ENCODE measurements around the gene DBNL.
A peak's percentile ranks its signal among the peaks of the same experiment; 100 is the strongest.

The DBNL gene

GRCh38 chr7:44062180-44062902 is 17.8 kb downstream of the DBNL start:
- no peak for DNase-seq

GRCh38 chr7:44062903-44063295 is 18.4 kb downstream of the DBNL start:
- DNase-seq = no peak

- DNase-seq = no peak
These were observed 19.0 kb downstream of the DBNL start for GRCh38 chr7:44063547-44063893.

GRCh38 chr7:44063894-44064651 is 19.6 kb downstream of the DBNL start:
- DNase-seq = no peak

- DNase-seq = no peak
These were observed 20.4 kb downstream of the DBNL start for GRCh38 chr7:44064791-44065430.

GRCh38 chr7:44065431-44066110 is 21.1 kb downstream of the DBNL start, which contains the start of gene PGAM2:
PGAM2 (minus strand) TSS chr7:44065567; CDS start chr7:44065529, 38 bp downstream.
- no peak for DNase-seq

GRCh38 chr7:44066111-44066460 is 21.6 kb downstream of the DBNL start:
- DNase-seq = no peak

GRCh38 chr7:44066494-44067063 is 22.1 kb downstream of the DBNL start:
- no peak for DNase-seq

- no peak for DNase-seq
These were observed 22.8 kb downstream of the DBNL start for GRCh38 chr7:44067064-44067951.

GRCh38 chr7:44068054-44068453 is 23.6 kb downstream of the DBNL start:
- DNase-seq = no peak

- no peak for DNase-seq
These were observed 27.3 kb downstream of the DBNL start for GRCh38 chr7:44071726-44072363.

GRCh38 chr7:44072364-44073231 is 28.1 kb downstream of the DBNL start:
- peak; percentile 90 for DNase-seq

- DNase-seq = peak; percentile 73
These were observed 29.3 kb downstream of the DBNL start for GRCh38 chr7:44073664-44074348.

GRCh38 chr7:44074349-44074695 is 29.8 kb downstream of the DBNL start:
- no peak for DNase-seq

GRCh38 chr7:44075296-44076075 is 31.0 kb downstream of the DBNL start:
- no peak for DNase-seq

- no peak for DNase-seq
These were observed 31.8 kb downstream of the DBNL start for GRCh38 chr7:44076101-44076895.

GRCh38 chr7:44077061-44077460 is 32.6 kb downstream of the DBNL start:
- DNase-seq = no peak

- DNase-seq = no peak
These were observed 33.2 kb downstream of the DBNL start for GRCh38 chr7:44077681-44078091.

All from T1000 (cell line).